Ectodermal cell (in vitro differentiated cells): ENCODE measurements around the gene MAPRE3.
A peak's percentile ranks its signal among the peaks of the same experiment; 100 is the strongest.

ENCODE experiments used
- H3K27ac ChIP-seq: 2 replicates; pipeline ENCODE4 v1.7.0; 2013; ENCODE audit warnings: mild to moderate bottlenecking, low read depth, low read length; ENCODE audit not compliant: insufficient read depth, poor library complexity, severe bottlenecking
- H3K27me3 ChIP-seq: 2 replicates; pipeline ENCODE4 v1.7.0; 2013; ENCODE audit warnings: mild to moderate bottlenecking, low read length; ENCODE audit not compliant: insufficient read depth, control insufficient read depth, poor library complexity, severe bottlenecking
- H3K36me3 ChIP-seq: one replicate; pipeline ENCODE4 v1.7.0; 2013; ENCODE audit warnings: low read length; ENCODE audit not compliant: control insufficient read depth, insufficient read depth
- H3K4me1 ChIP-seq: one replicate; pipeline ENCODE4 v1.7.0; 2013; ENCODE audit warnings: low read length; ENCODE audit not compliant: control insufficient read depth, insufficient read depth
- H3K4me3 ChIP-seq: 2 replicates; pipeline ENCODE4 v1.7.0; 2013; ENCODE audit warnings: low read depth, low read length, control low read depth; ENCODE audit not compliant: insufficient read depth
- H3K9me3 ChIP-seq: 2 replicates; pipeline ENCODE4 v1.7.0; 2013; ENCODE audit warnings: mild to moderate bottlenecking, low read length, moderate library complexity; ENCODE audit not compliant: control insufficient read depth
- WGBS, 2 experiments: methylation state at CpG; one replicate each; pipeline ENCODE4 v1.1.7; 2013; ENCODE audit warnings: missing lambda C conversion rate in 2 of 2; 5-methylcytosine and 5-hydroxymethylcytosine counted together

The MAPRE3 gene

GRCh38 chr2:27049422-27050280, 79.2 kb downstream of the MAPRE3 start:
- no peaks in the 10 kb centered on the region for H3K27me3 ChIP-seq
- H3K4me1 ChIP-seq, result no peaks in the 10 kb centered on the region
- H3K27ac ChIP-seq, result peak overlapping the region; percentile 83
- peaks cover 14% of the 10 kb centered on the region for H3K36me3 ChIP-seq
- H3K9me3 ChIP-seq, result no peaks in the 10 kb centered on the region
- 13 to 14% methylated on average over 52 of the region's 52 CpGs for WGBS, 2 experiments
- H3K4me3 ChIP-seq, result peak overlapping the region; percentile 85

- 0 to 1% methylated on average over 48 of the region's 48 CpGs for WGBS, 2 experiments
- peak overlapping the region; percentile 90 for H3K27ac ChIP-seq
Observed at GRCh38 chr2:27050281-27050995, 80.0 kb downstream of the MAPRE3 start.

GRCh38 chr2:27050996-27051901, 80.8 kb downstream of the MAPRE3 start, which contains the start of gene AGBL5:
TSS of gene AGBL5 (plus strand) at chr2:27051668. CDS start at chr2:27052959, 1,291 bp downstream.
- 0% methylated on average over 67 of the region's 67 CpGs for WGBS, 2 experiments
- no peaks in the 10 kb centered on the region for H3K27me3 ChIP-seq
- H3K27ac ChIP-seq, result peak within 1 kb of the TSS; percentile 90
- no peaks in the 10 kb centered on the region for H3K9me3 ChIP-seq
- peak within 1 kb of the TSS; percentile 85 for H3K4me3 ChIP-seq
- H3K36me3 ChIP-seq, result peaks cover 27% of the 10 kb centered on the region
- H3K4me1 ChIP-seq, result no peaks in the 10 kb centered on the region

More at GRCh38 chr2:27050281-27050995, 80.0 kb downstream of the MAPRE3 start:
- Histone ChIP-seq H3K4me3 (peak overlapping the region; percentile 85), H3K4me1 (no peaks in the 10 kb centered on the region), H3K36me3 (peaks cover 20% of the 10 kb centered on the region), H3K9me3 (no peaks in the 10 kb centered on the region), H3K27me3 (no peaks in the 10 kb centered on the region)

GRCh38 chr2:27051902-27052645, 81.6 kb downstream of the MAPRE3 start:
- Histone ChIP-seq H3K27ac (no peak overlapping the region), H3K4me3 (peak overlapping the region; percentile 85), H3K9me3 (no peaks in the 10 kb centered on the region), H3K27me3 (no peaks in the 10 kb centered on the region), H3K36me3 (peaks cover 33% of the 10 kb centered on the region), H3K4me1 (no peaks in the 10 kb centered on the region)
- 7 to 8% methylated on average over 24 of the region's 24 CpGs for WGBS, 2 experiments

GRCh38 chr2:27053321-27053720, 82.9 kb downstream of the MAPRE3 start:
- Histone ChIP-seq H3K27ac (no peak overlapping the region), H3K4me3 (no peak overlapping the region), H3K27me3 (no peaks in the 10 kb centered on the region), H3K36me3 (peaks cover 36% of the 10 kb centered on the region), H3K4me1 (no peaks in the 10 kb centered on the region), H3K9me3 (no peaks in the 10 kb centered on the region)
- 87 to 88% methylated on average over 11 of the region's 11 CpGs for WGBS, 2 experiments

- Histone ChIP-seq H3K36me3 (peaks cover 36% of the 10 kb centered on the region), H3K4me1 (no peaks in the 10 kb centered on the region), H3K27ac (no peak overlapping the region), H3K27me3 (no peaks in the 10 kb centered on the region), H3K9me3 (no peaks in the 10 kb centered on the region), H3K4me3 (no peak overlapping the region)
- 89 to 91% methylated on average over 8 of the region's 8 CpGs for WGBS, 2 experiments
Observed at GRCh38 chr2:27053776-27054175, 83.3 kb downstream of the MAPRE3 start.

- 94 to 99% methylated on average over 11 of the region's 11 CpGs for WGBS, 2 experiments
- no peaks in the 10 kb centered on the region for H3K27me3 ChIP-seq
Observed at GRCh38 chr2:27054721-27055120, 84.3 kb downstream of the MAPRE3 start.

GRCh38 chr2:27057184-27057583, 86.7 kb downstream of the MAPRE3 start:
- Histone ChIP-seq H3K27me3 (no peaks in the 10 kb centered on the region), H3K27ac (no peak overlapping the region)
- WGBS, 2 experiments, result 94 to 95% methylated on average over 6 of the region's 6 CpGs

More at GRCh38 chr2:27054721-27055120, 84.3 kb downstream of the MAPRE3 start:
- Histone ChIP-seq H3K27ac (no peak overlapping the region), H3K9me3 (no peaks in the 10 kb centered on the region), H3K4me1 (no peaks in the 10 kb centered on the region), H3K4me3 (no peak overlapping the region), H3K36me3 (peaks cover 36% of the 10 kb centered on the region)

GRCh38 chr2:27058210-27058609, 87.8 kb downstream of the MAPRE3 start:
- Histone ChIP-seq H3K27me3 (no peaks in the 10 kb centered on the region), H3K9me3 (no peaks in the 10 kb centered on the region), H3K4me1 (no peaks in the 10 kb centered on the region), H3K27ac (no peak overlapping the region), H3K4me3 (no peak overlapping the region), H3K36me3 (peaks cover 34% of the 10 kb centered on the region)
- 96% methylated on average over 10 of the region's 10 CpGs for WGBS, 2 experiments

More at GRCh38 chr2:27057184-27057583, 86.7 kb downstream of the MAPRE3 start:
- peaks cover 36% of the 10 kb centered on the region for H3K36me3 ChIP-seq
- H3K4me3 ChIP-seq, result no peak overlapping the region
- no peaks in the 10 kb centered on the region for H3K4me1 ChIP-seq
- no peaks in the 10 kb centered on the region for H3K9me3 ChIP-seq
